Trophoblast cell (in vitro differentiated cells and primary cell): ENCODE results near the gene LRP1B.

ENCODE experiments used
- DNase-seq, 2 donors: peaks; one replicate each; pipeline ENCODE4 v3.0.0-alpha.2; 2016
- H2AFZ ChIP-seq: 2 replicates; pipeline ENCODE4 v1.6.1; 2013; ENCODE audit warnings: low read length, moderate library complexity, mild to moderate bottlenecking; ENCODE audit not compliant: insufficient read depth, poor library complexity
- H2AK5ac ChIP-seq: 2 replicates; pipeline ENCODE4 v1.6.1; 2013; ENCODE audit warnings: mild to moderate bottlenecking, low read length
- H2BK120ac ChIP-seq: 2 replicates; pipeline ENCODE4 v1.6.1; 2013; ENCODE audit warnings: low read length, mild to moderate bottlenecking, moderate library complexity; ENCODE audit not compliant: insufficient read depth, poor library complexity
- H2BK12ac ChIP-seq: 2 replicates; pipeline ENCODE4 v1.6.1; 2013; ENCODE audit warnings: mild to moderate bottlenecking, low read length, moderate library complexity
- H2BK5ac ChIP-seq: 2 replicates; pipeline ENCODE4 v1.6.1; 2013; ENCODE audit warnings: low read length, low read depth, moderate library complexity, mild to moderate bottlenecking; ENCODE audit not compliant: poor library complexity
- H3K14ac ChIP-seq: 2 replicates; pipeline ENCODE4 v1.6.1; 2013; ENCODE audit warnings: mild to moderate bottlenecking, low read length
- H3K18ac ChIP-seq: 2 replicates; pipeline ENCODE4 v1.6.1; 2013; ENCODE audit warnings: mild to moderate bottlenecking, low read length
- H3K23ac ChIP-seq: 2 replicates; pipeline ENCODE4 v1.6.1; 2013; ENCODE audit warnings: low read length
- H3K27ac ChIP-seq: 2 replicates; pipeline ENCODE4 v1.5.1; 2013; ENCODE audit warnings: low read depth, mild to moderate bottlenecking, inconsistent platforms, low read length, moderate library complexity
- H3K27me3 ChIP-seq: 2 replicates; pipeline ENCODE4 v1.6.1; 2013; ENCODE audit warnings: inconsistent platforms, mild to moderate bottlenecking, low read length, moderate library complexity; ENCODE audit not compliant: insufficient read depth
- H3K36me3 ChIP-seq, 2 experiments: 1 replicate in 1 of 2; 2 replicates in 1 of 2; pipeline ENCODE4 v1.6.1; 2013; ENCODE audit warnings: low read length in 2 of 2, mild to moderate bottlenecking in 2 of 2, moderate library complexity in 1 of 2; ENCODE audit not compliant: insufficient read depth in 2 of 2, control insufficient read depth in 1 of 2
- H3K4ac ChIP-seq: 2 replicates; pipeline ENCODE4 v1.6.1; 2013; ENCODE audit warnings: low read depth, mild to moderate bottlenecking, low read length, moderate library complexity
- H3K4me1 ChIP-seq, 2 experiments: 1 replicate in 1 of 2; 2 replicates in 1 of 2; pipeline ENCODE4 v1.6.1; 2013; ENCODE audit warnings: low read length in 2 of 2, mild to moderate bottlenecking in 2 of 2, moderate library complexity in 1 of 2; ENCODE audit not compliant: insufficient read depth in 2 of 2, control insufficient read depth in 1 of 2
- H3K4me2 ChIP-seq: 2 replicates; pipeline ENCODE4 v1.6.1; 2013; ENCODE audit warnings: inconsistent platforms, mild to moderate bottlenecking, low read length, moderate library complexity
- H3K4me3 ChIP-seq: 2 replicates; pipeline ENCODE4 v1.5.1; 2013; ENCODE audit warnings: mild to moderate bottlenecking, low read depth, low read length, inconsistent platforms
- H3K79me1 ChIP-seq: one replicate; pipeline ENCODE4 v1.6.1; 2013; ENCODE audit warnings: low read length
- H3K79me2 ChIP-seq: 2 replicates; pipeline ENCODE4 v1.6.1; 2013; ENCODE audit warnings: low read length, mild to moderate bottlenecking; ENCODE audit not compliant: control insufficient read depth, insufficient read depth, poor library complexity
- H3K9ac ChIP-seq: 2 replicates; pipeline ENCODE4 v1.6.1; 2013; ENCODE audit warnings: mild to moderate bottlenecking, low read length
- H3K9me3 ChIP-seq: 2 replicates; pipeline ENCODE4 v1.6.1; 2013; ENCODE audit warnings: low read depth, mild to moderate bottlenecking, control low read depth, inconsistent platforms, low read length; ENCODE audit not compliant: insufficient read depth
- H4K12ac ChIP-seq: 2 replicates; pipeline ENCODE4 v1.6.1; 2013; ENCODE audit warnings: low read depth, mild to moderate bottlenecking, low read length, moderate library complexity
- H4K8ac ChIP-seq: 2 replicates; pipeline ENCODE4 v1.6.1; 2013; ENCODE audit warnings: low read depth, mild to moderate bottlenecking, low read length, moderate library complexity
- H4K91ac ChIP-seq: one replicate; pipeline ENCODE4 v1.6.1; 2013; ENCODE audit warnings: low read depth, mild to moderate bottlenecking, low read length, moderate library complexity
- WGBS: extraction: QIAGEN DNeasy Blood & Tissue Kit; methylation state at CpG from one replicate; pipeline ENCODE4 v1.1.7; 2013; ENCODE audit warnings: missing lambda C conversion rate; ENCODE audit not compliant: insufficient read length, insufficient coverage; ENCODE audit errors: extremely low coverage; 5-methylcytosine and 5-hydroxymethylcytosine counted together

Gene LRP1B

GRCh38 chr2:142175813-142176338 is 45.1 kb upstream of the LRP1B start:
- Histone ChIP-seq H2BK120ac (no peak overlapping the region), H4K8ac (no peak overlapping the region), H4K91ac (no peak overlapping the region), H3K18ac (no peak overlapping the region), H3K9ac (no peak overlapping the region), H3K9me3 (no peaks in the 10 kb centered on the region), H2BK5ac (no peak overlapping the region), H3K4me3 (no peak overlapping the region), H3K4ac (no peak overlapping the region), H3K4me2 (no peak overlapping the region), H3K27me3 (no peaks in the 10 kb centered on the region), H3K79me1 (no peaks in the 10 kb centered on the region), H3K23ac (no peak overlapping the region), H3K79me2 (no peaks in the 10 kb centered on the region), H3K14ac (no peak overlapping the region), H2AK5ac (no peak overlapping the region), H3K27ac (no peak overlapping the region), H3K36me3 (no peaks in the 10 kb centered on the region), H3K4me1 (no peaks in the 10 kb centered on the region), H4K12ac (no peak overlapping the region), H2AFZ (no peak overlapping the region), H2BK12ac (no peak overlapping the region)
- no CpG with 5 or more reads among the region's 1 CpG for WGBS
- no peak for DNase-seq

GRCh38 chr2:142174176-142174575 is 43.4 kb upstream of the LRP1B start:
- no peak overlapping the region for H3K18ac ChIP-seq
- no peak overlapping the region for H2BK120ac ChIP-seq
- no peak overlapping the region for H2AFZ ChIP-seq
- H2BK12ac ChIP-seq: no peak overlapping the region
- H3K79me2 ChIP-seq: no peaks in the 10 kb centered on the region
- H3K4me3 ChIP-seq: no peak overlapping the region
- H4K8ac ChIP-seq: no peak overlapping the region
- H3K79me1 ChIP-seq: no peaks in the 10 kb centered on the region
- H3K4me2 ChIP-seq: no peak overlapping the region
- no peak overlapping the region for H4K91ac ChIP-seq
- H4K12ac ChIP-seq: no peak overlapping the region
- no peak overlapping the region for H3K9ac ChIP-seq
- WGBS: no CpG with 5 or more reads among the region's 1 CpG
- H3K23ac ChIP-seq: no peak overlapping the region
- H3K27me3 ChIP-seq: no peaks in the 10 kb centered on the region
- no peaks in the 10 kb centered on the region for H3K9me3 ChIP-seq
- no peak overlapping the region for H2AK5ac ChIP-seq
- H2BK5ac ChIP-seq: no peak overlapping the region
- H3K36me3 ChIP-seq: no peaks in the 10 kb centered on the region
- peak in 1 of 2 donors; percentile 1 for DNase-seq
- no peak overlapping the region for H3K14ac ChIP-seq
- H3K4me1 ChIP-seq: no peaks in the 10 kb centered on the region
- H3K27ac ChIP-seq: no peak overlapping the region
- H3K4ac ChIP-seq: no peak overlapping the region

DNA sequence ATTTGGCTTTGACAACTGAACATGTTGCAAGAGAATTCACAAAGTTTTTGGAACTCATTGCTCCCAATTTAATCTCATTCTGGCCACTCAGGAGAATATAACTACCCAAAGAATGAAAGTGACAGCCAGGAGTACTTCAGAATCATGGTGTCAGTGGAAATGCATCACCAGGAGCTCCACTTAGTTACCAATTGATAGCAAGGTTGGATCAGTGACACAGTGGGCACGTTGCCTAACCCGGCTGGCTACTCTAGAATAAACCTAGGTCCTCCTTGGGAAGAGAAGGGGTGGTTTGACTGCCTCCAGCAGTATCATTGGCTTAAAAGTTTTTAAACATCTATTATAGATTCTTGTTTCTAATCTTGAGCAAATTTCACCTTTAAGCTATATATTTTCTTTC is 40.0 kb upstream of the LRP1B start:
- Histone ChIP-seq H4K91ac (no peak overlapping the region), H3K27ac (no peak overlapping the region), H3K27me3 (no peaks in the 10 kb centered on the region), H3K4me2 (no peak overlapping the region), H2AFZ (no peak overlapping the region), H3K79me2 (no peaks in the 10 kb centered on the region), H3K36me3 (no peaks in the 10 kb centered on the region), H3K4ac (no peak overlapping the region), H3K9me3 (no peaks in the 10 kb centered on the region), H2BK120ac (no peak overlapping the region), H3K18ac (no peak overlapping the region), H2AK5ac (no peak overlapping the region), H3K9ac (no peak overlapping the region), H3K4me1 (no peaks in the 10 kb centered on the region), H4K12ac (no peak overlapping the region), H3K4me3 (no peak overlapping the region), H4K8ac (no peak overlapping the region), H3K14ac (no peak overlapping the region), H3K23ac (no peak overlapping the region), H2BK12ac (no peak overlapping the region), H2BK5ac (no peak overlapping the region), H3K79me1 (no peaks in the 10 kb centered on the region)
- no CpG with 5 or more reads among the region's 2 CpGs for WGBS
- DNase-seq: no peak

DNA sequence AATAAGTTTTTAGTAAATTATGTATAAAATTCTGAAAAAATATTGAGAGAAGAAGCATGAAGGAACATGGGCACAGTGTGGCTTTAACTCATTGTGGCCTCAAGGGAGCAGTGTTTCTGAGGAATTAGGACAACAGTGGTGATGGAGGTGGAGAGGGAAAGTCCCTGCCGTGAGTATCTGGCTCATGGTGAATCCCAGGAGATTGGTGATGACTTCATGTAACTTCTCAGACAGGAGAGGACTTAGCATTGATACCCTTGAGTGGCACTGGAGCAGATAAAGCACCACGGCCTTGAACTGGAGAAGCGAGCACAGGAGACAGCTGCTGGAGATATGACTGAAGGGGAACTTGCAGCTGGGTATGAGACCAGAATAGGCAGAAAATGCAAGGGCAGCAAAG is 35.0 kb upstream of the LRP1B start:
- Histone ChIP-seq H3K14ac (no peak overlapping the region), H2BK5ac (no peak overlapping the region), H3K23ac (no peak overlapping the region), H3K9me3 (no peaks in the 10 kb centered on the region), H3K4me2 (no peak overlapping the region), H3K27me3 (no peaks in the 10 kb centered on the region), H4K91ac (no peak overlapping the region), H3K18ac (no peak overlapping the region), H3K79me1 (no peaks in the 10 kb centered on the region), H3K4me3 (no peak overlapping the region), H2BK12ac (no peak overlapping the region), H3K9ac (no peak overlapping the region), H3K36me3 (no peaks in the 10 kb centered on the region), H3K4ac (no peak overlapping the region), H4K8ac (no peak overlapping the region), H4K12ac (no peak overlapping the region), H2AFZ (no peak overlapping the region), H2AK5ac (no peak overlapping the region), H3K27ac (no peak overlapping the region), H2BK120ac (no peak overlapping the region), H3K4me1 (no peaks in the 10 kb centered on the region), H3K79me2 (no peaks in the 10 kb centered on the region)
- WGBS: no CpG with 5 or more reads among the region's 3 CpGs
- DNase-seq: peak in 1 of 2 donors; percentile 23
